HG02588 (cell line): ENCODE measurements around the gene COX6B2.

Source experiments
- ATAC-seq: cut with Tn5 transposase; IDR thresholded peaks from one replicate; pipeline ENCODE4 v1.9.1; 2021; ENCODE audit warnings: mild to moderate bottlenecking, moderate library complexity; ENCODE audit not compliant: unreplicated experiment

Gene COX6B2

DNA sequence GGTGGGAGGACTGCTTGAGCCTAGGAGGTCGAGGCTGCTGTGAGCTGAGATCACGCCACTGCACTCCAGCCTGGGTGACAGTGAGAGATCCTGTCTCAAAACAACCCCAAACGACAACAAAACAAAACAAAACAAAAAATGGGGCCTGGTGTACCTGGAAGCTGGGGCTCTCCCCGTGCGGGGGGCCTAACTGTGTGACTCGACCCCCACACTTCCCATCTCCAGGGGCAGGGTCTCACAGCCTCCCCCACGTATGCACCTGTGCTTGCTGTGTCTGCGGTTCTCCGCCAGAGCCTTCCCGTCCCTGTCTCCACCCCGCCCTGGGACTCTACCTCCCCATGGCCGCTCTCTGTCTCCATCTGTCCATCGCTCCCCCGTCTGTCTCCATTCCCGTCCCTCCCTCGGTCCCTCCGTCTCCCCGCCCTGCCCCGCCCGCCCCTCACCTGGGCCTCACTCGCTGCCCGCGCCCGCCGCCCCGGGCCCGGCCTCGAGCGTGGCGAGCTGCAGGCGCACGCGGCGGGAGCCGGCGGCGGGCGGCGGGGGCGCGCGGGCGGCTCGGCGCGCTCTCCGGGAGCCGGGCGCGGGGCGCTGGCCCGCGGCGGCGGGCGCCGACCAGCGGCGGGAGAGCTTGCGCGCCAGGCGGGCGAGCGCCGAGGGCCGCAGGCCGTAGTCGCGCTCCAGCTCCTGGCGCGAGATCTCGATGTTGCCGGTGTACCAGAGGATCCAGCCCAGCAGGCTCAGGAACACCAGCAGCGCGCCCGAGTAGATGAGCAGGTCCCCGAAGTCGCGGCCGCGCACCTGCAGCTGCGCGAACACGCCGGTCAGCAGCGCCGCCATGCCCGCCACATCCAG lies 29.0 kb upstream of the COX6B2 start:
- no peak for ATAC-seq

DNA sequence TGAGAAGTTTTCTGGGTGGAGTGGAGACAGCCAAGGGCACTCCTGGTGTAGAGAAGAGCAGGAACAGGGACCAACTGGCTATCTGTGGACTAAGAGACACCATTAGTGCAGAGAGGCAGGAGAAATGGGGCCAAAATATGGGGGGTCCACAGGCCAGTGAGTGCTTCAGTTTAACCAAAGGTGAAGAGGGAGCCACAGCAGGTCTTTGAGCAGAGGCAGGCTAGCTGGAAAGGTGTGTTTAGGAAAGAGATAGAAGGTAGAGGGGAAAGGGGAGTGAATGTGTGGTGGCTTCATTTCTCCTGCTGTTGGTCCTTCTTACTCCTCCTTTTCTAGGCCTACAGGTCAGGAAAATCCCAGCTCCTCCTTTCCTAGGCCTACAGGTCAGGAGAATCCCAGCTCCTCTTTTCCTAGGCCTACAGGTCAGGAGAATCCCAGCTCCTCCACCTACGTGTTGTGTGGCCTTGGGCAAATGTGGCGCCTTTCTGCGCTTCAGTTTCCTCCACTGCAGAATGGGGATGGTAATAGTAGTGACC lies 28.1 kb upstream of the COX6B2 start:
- no peak for ATAC-seq

DNA sequence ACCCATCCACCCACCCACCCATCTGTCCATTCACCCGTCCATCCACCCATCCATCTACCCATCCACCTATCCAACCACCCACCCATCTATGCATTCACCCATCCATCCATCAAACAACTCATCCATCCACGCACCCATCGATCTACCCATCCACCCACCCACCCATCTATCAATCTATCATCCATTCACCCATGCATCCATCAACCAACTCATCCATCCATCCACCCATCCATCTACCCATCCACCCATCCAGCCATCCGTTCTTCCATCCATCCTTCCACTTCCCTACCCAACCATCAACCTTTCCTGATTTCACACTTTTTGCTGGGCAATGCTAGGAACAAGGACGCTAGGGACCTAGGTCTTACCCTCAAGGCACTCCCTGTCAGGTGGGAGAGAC lies 27.5 kb upstream of the COX6B2 start:
- no peak for ATAC-seq

DNA sequence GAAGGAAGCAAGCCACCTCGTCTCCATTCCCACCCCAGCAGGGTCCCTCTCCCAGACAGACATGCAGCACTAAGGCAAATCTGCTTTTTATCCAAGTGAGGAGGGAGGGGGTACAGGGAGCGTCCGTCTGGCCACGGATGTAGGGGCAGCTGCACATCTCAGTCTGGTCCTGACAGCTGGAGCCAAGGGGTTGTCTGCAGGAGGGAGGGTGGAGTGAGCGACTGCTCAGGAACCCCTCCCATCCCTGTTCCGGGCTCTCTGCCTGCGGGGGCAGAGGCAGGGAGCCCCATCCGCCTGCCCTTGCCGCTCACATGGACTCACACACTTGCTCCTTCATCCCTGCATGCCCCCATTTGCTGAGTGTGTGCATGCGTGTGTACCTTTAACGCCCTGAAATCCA lies 24.7 kb upstream of the COX6B2 start:
- no peak for ATAC-seq

DNA sequence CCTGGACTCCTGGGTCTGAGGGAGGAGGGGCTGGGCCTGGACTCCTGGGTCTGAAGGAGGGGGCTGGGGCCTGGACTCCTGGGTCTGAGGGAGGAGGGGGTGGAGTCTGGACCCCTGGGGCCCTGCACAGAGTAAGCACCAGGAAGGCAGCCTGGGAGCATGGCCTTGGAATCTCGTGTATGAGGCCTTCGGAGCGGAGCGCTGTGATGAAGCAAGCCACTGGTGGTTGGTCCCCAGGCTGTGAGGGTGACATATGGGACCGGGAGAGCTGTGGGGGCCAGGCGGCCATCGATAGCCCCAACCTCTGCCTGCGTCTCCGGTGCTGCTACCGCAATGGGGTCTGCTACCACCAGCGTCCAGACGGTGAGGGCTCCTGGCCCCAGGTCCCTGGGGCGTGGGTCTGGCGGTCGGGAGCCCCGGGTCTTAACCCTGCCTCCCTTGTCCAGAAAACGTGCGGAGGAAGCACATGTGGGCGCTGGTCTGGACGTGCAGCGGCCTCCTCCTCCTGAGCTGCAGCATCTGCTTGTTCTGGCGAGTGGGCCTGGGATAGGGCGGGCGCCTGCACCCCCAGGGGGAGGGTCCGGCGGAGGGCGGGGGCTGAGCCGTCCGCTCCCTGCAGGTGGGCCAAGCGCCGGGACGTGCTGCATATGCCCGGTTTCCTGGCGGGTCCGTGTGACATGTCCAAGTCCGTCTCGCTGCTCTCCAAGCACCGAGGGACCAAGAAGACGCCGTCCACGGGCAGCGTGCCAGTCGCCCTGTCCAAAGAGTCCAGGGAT lies 23.0 kb upstream of the COX6B2 start:
- ATAC-seq: no peak

DNA sequence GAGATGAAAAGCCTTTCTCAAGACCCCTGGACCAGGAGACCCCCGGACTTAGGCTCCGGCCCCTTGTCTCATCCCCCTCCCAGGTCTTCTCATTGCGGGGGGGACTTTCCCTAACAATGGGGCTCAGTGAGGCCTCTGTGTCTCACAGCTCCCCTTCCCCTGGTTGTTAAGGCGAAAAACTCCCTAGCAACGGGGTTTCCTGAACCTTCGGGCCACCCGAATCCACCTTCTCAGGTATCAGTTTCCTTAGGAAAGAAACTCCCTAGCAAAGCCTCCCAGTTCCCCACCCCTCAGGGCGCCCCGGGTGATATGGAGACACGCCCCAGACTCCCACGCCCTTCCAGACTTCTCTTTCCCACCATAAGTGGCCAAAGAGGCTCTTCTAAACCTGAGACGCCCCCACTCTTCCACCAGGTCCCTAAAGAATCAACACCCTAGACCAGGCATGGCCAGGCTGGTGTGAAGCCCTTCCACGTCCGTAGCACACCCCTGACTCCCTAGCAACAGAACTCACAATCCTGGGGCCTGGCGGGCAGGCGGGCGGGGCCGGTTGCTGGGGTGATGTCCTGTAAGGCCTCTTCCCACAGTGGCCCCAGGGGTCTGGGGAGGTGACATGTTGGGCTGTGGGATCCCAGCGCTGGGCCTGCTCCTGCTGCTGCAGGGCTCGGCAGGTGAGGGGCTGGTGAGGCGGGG lies 21.9 kb upstream of the COX6B2 start, which contains the start of gene TMEM190:
TSS of gene TMEM190 (plus strand) at position 586 of the 693 bp plus-strand sequence. CDS start at position 614, 28 bp downstream.
- ATAC-seq: no peak

DNA sequence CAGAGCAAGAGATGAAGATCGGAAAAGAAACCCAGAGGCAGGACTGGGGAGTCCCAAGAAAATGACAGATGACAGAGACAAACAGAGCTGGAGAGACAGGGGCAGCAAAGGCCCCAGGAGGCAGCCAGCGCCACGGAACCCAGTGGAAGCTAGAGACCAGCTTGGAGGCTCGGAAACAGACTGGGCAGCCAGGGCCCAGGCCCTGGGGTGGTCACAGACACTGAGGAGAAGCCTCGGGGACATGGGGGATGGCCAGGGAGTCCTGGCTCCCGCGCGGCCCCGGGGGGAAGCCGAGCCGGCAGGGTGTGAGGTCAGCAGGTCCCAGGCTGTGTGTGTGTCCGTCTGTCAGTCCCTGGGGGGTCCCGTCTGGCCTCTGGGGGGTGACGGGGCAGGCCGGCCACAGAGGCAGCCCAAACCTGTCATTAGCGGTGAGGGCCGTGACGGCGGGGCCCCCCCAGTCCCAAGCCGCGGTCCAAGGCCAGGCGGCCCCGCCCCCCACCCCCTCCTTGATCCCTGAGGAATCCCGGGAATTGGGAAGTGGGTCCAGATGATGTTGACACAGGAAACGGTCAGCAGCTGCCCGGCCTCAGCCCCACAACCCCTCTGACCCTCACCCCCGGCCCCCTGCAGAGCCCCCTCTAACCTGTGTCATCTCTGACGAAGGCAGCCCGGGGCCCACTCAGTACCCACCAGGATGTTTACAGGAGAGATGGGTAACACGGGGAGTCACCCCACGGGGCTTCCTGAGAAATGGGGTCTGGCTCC lies 19.7 kb upstream of the COX6B2 start:
- ATAC-seq: no peak

DNA sequence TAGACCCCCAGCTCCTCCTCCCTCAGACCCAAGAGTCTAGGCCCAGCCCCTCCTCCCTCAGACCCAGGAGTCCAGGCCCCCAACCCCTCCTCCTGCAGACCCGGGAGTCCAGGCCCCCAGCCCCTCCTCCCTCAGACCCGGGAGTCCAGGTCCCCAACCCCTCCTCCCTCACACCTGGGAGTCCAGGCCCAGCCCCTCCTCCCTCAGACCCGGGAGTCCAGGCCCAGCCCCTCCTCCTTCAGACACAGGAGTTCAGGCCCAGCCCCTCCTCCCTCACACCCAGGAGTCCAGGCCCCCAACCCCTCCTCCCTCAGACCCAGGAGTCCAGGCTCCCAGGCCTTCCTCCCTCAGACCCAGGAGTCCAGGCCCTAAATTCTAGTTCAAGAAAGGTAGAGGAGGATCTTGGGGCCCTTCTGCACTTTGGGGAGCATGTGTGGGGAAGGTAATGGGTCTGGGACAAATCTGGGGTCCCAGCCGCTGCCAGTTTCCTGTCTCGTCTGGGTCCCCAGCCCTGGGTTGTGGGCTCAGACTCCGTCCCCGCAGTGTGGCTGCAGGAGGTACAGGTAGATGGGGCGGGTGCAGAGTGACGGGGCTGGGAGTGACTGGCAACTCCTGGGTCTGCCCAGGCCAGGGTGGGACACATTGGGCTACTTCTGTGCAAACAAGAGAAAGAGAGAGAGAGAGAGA lies 18.9 kb upstream of the COX6B2 start:
- no peak for ATAC-seq

DNA sequence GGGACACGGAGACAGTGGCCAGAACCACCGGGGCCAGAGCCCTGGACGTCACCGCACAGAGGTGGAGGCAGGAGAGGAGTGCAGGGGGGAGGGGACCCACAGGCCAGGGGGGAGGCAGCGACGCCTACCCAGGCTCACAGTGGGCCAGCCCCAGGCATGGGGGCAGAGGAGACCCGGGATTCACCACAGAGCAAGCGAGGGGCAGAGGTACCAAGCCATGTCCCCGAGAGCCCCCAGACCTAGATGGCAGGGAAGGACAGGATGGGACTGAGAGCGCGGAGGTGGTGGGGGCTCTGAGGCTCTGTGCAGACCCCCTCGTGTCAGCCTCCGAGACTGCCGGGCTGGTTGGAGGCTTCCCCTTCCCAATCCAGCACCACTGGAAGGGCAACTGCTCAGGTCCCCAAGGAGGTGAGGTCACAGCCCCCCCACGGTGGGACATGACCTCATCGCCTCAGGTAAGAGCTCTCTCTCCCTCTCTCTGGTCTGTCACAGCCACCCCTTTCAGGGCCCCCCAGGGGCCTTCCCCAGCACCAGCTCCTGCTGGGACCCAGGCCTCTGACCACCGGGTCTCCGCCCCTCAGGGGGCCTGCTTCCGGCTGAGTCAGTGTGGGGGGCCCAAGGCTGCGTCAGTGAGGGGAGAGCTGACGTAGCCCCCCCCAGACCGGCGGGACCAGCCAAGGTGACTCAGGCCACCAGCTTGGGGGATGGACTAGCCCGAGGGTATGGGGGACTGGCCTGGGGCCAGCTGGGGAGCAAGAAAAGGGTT lies 18.0 kb upstream of the COX6B2 start:
- ATAC-seq: no peak

DNA sequence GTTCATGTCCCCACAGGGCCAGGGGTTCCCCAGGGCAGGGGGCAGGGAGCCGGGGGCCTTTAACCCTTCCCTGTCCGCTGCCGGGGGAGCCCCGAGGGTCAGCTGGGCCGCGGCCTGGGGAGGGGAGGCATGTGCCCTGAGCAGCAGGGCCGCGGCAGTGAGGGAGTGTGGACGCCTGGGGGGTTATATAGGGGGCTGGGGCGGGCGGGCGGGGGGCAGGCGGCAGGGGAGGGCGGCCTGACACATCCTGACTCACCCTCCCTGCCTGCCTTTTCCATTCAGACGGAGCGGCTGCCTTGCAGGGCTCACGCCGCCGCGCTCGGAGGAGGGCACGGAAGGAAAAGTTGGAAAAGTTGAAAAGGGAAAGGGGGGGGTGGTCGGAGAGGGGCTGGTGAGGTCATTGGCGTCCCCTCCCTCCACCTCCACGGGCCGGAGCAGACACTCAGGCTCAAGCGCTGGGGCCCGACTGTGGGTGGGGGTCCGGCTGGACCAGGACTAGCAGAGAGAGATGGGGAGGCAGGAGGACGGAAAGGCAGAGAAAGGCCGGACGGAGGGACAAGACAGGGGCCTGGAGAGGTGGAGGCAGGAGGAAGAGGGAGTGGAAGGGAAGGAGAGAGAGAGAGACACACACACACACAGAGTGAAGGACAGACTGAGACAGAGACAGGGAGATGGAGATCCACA lies 15.9 kb upstream of the COX6B2 start, which contains the start of gene IL11:
TSS of gene IL11 (minus strand) at position 159 of the 684 bp plus-strand sequence. CDS start at position 6, 153 bp downstream.
- ATAC-seq: no peak

DNA sequence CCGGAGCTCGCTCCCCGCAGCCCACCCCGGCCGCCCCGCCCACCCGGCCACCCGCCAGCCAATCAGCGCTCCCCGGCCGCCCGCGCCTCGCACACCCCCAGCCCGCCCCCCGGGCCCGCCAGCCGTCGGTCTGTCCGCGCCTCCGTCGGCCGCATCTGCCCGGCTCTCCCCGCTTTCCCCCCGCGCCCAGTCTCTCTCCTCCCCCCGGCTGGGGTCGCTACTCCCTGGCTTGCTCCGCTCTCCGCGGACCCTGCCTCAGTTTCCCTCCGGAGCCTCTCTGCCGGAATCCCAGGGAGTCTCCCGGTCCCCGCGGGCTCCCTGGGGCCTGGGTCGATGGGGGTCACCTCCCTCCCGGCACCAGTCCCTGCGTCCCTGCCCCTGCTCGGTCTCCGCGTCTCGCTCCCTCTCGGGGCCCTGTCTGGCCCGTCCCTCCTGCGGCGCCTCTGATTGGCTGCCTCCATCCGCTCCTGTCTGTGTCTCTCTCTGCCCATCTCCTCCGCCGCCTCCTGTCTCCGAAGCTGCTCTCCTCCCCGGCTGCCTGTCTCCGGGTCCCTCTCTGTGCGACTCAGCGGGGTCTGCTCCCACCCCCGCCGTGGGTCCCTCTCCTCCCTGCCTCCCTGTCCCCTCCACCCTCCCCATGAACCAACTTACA lies 15.3 kb upstream of the COX6B2 start:
- no peak for ATAC-seq

DNA sequence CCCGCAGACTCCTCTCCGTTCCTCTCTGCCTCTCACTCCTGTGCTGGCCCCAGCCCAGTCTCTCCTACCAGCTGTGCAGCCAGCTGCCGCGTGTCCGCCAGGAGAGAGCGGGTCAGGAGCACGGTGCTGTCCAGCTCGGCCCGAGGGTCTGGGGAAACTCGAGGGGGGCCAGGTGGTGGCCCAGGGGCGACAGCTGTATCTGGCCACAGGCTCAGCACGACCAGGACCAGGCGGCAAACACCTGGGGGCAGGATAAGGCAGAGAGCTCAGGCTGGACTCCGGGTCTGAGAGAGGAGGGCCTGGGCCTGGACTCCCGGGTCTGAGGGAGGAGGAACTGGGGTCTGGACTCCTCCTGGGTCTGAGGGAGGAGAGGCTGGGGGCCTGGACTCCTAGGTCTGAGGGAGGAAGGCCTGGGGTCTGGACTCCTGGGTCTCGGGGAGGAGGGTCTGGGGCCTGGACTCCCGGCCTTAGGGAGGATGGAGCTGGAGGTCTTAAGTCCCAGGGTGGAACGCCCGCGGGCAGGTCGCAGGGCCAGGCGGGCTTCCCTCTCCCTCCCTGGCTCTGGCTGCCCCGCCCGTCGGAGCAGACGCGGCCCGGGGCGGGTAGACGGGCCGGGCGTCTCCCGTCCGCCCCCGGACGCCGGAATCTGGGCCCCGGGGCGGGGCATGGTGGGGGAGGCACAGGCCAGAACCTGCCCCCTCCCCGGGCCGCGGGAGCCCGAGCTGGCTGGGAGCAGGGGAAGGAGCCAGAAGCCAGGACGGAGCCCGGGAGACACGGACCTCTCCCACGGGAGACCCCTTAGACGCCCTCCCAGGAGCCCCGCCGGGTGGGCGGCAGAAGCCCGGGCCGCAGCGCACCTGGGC lies 14.4 kb upstream of the COX6B2 start:
- ATAC-seq: no peak

DNA sequence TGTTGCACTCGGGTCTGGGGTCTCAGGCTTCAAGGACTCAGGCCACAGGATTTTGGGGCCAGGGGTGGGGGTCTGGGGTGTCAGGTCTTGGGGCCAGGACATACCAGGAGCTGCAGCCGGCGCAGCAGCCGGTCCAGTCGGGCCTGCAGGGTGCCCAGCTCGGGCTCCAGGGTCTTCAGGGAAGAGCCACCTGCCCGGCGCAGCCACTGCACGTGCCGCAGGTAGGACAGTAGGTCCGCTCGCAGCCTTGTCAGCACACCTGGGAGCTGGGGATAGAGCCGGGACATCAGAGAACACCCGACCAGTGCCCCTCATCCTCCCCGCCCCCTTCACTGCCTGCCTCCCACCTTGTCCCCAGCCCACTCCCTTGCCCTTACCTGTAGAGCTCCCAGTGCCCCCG lies 13.6 kb upstream of the COX6B2 start:
- no peak for ATAC-seq

DNA sequence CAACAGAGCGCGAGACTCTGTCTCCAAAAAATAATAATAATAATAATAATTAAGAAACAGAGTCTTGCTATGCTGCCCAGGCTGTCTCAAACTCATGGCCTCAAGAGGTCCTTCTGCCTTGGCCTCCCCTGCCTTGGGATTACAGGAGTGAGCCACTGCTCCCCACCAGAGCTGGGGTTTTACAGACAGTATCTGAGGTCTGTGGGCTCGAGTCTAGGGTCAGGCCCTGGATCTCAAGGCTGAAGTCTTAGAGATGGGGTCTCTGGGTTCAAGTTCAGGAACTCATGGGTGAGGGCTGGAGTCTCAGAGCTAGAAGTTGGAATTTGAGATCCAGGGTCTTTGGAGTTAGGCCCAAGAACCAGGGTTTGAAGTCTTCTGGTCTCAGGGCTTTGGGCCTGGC lies 12.3 kb upstream of the COX6B2 start:
- no peak for ATAC-seq

DNA sequence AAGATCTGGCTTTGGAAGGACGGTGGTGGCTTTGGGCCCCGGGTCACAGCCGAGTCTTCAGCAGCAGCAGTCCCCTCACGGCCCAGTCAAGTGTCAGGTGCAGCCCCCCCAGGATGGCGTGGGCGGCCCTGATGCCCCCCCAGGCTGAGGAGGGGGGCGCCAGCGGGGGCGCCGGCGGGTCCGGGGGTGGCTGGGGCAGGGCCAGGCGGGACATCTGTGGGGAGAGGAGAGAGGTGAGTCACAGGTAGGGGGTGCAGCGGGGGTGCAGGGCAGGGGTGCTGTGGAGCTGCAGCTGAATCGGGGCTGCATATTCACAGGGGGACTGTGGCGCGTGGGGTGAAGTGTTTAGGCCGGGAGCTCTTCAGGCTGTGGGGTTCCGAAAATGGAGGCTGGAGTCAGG lies 11.4 kb upstream of the COX6B2 start:
- ATAC-seq: no peak

DNA sequence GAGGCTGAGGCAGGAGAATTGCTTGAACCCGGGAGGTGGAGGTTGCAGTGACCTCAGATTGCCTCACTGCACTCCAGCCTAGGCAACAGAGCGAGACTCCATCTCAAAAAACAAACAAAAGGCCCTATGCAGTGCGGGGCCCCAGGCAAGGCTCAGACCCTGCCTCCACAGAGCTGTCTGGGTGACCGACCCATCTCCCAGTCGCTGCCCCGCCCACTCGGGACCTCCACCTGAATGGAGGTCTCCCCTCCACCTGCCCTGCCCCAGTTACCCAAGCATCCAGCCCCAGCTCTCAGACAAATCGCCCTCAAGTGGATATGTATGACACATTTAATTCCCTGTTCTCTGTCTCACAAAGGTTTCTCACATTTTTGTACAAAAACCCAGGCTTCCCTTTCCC lies 10.7 kb upstream of the COX6B2 start:
- no peak for ATAC-seq
